Pericardium fibroblast (primary cell): ENCODE measurements around the gene CD8A. TPM values are rescaled to one million over a fixed set of nuclear protein-coding genes. Genes with fewer than 3 reads are reported as not detected.

Experiments
- total RNA-seq: library from RNA; depleted of rRNA; stranded (reverse); fragments of >200 nt; gene quantifications from 2 replicates; pipeline ENCODE4 v1.2.3, GENCODE V29; 2015

CD8A gene
- total RNA-seq: not detected in 2 replicates

DNA sequence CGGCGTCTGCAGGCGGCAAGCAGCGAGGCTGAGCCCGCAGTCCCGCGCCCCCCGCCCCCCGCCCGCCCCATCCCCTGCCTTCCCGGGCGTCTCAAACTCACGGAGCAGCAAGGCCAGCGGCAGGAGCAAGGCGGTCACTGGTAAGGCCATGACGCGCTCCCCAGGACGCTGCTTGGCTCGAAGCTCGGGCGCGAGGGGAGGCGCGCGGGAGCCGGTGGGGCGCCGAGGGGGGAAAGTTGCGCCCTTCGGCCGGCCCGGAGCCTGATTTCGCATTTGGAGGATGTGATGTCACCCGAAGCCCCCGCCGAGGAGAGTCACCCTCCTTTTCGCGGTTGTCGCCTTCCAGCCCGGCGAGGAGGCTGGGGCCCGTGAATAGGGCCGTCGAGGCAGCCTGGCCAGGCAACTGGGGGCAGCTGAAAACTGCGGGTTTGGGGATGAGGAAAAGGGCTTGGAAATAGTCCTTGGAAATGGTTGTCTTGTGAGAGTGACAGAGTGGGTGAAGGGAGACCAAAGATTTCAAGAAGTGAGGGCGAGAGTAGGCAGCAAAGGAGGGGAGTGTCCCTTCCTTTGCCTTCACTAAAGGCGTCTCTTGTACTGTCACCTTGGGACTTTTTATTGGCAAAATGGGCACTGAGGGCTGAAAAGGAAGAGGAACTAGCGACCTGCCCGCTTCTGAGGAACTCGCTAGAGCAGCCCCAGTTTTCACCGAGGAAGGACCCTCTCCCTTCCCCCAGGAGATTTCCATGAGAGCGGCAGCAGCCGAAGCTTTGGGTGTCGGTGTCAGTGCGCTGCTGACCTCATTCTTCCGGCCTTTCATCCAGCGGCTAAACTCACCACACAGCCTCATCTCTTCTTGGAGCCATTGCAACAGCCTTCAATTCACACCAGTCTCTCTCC lies at the start of gene CD8A:
Gene CD8A (minus strand): TSS at position 238 of the 897 bp plus-strand sequence. CDS start 88 bp downstream, at position 150.

Other genes with a start within 250 kb of the CD8A start
- gene CHMP3, start 227.5 kb downstream of the CD8A start, total RNA-seq: 56.2 and 73.7 TPM in 2 replicates
- 18.5 and 21.4 TPM in 2 replicates for gene RNF103, start 167.0 kb downstream of the CD8A start, total RNA-seq
- 15.2 and 34.8 TPM in 2 replicates for gene RMND5A, start 70.6 kb downstream of the CD8A start, total RNA-seq
- gene CD8B, start 71.0 kb upstream of the CD8A start, total RNA-seq: not detected in 2 replicates
- 0.77 and 1.2 TPM in 2 replicates for gene RGPD1, start 151.2 kb upstream of the CD8A start, total RNA-seq
- gene PLGLB1, start 230.9 kb upstream of the CD8A start, total RNA-seq: 0.93 and 2.0 TPM in 2 replicates